ENCODE measurements around the gene ARFGAP1. TPM values are rescaled to one million over a fixed set of nuclear protein-coding genes. Genes with fewer than 3 reads are reported as not detected.

Gene ARFGAP1
- total RNA-seq, 1 donor from 2014 or later = 57.0 TPM

DNA sequence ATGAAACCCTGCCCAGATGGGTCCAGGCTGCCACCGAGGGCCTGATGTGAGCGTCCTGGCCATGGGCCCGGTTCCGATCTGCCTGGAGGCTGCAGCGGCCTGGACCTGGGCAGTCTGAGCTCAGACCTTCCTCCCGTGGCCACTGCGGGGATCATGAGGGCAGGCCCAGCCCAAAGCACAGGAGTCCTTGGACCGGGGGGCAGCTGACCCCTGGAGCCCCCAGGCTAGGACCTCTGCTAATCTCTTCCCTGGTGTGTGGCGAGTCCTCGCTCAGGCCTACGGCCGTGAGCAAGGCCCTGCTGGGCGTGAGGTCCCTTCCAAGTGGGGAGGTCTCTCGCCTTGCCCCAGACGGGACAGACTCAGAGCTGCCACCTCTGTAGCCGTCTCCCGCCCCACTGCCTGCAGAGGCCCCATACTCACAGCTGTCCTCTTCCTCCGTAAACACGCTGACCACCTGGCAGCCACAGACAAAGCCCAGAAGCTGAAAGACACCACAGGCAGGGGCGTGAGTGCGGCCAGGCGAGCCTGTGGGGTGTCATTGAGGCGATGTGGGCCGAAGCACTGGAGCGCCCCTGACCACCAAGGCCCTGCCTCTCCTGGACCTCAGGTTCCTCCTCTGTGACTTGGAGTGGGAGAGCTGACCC lies 28.9 kb upstream of the ARFGAP1 start:
- no peak for DNase-seq (ENCODE audit: low spot score in 2 of 2)
- Histone ChIP-seq H3K36me3 (no peaks in the 10 kb centered on the region), H3K4me3 (no peak overlapping the region), H3K27me3 (no peaks in the 10 kb centered on the region), H3K4me1 (no peaks in the 10 kb centered on the region), H3K27ac (no peak overlapping the region), H3K9me3 (no peaks in the 10 kb centered on the region)
- TF ChIP-seq, protein P1, sequence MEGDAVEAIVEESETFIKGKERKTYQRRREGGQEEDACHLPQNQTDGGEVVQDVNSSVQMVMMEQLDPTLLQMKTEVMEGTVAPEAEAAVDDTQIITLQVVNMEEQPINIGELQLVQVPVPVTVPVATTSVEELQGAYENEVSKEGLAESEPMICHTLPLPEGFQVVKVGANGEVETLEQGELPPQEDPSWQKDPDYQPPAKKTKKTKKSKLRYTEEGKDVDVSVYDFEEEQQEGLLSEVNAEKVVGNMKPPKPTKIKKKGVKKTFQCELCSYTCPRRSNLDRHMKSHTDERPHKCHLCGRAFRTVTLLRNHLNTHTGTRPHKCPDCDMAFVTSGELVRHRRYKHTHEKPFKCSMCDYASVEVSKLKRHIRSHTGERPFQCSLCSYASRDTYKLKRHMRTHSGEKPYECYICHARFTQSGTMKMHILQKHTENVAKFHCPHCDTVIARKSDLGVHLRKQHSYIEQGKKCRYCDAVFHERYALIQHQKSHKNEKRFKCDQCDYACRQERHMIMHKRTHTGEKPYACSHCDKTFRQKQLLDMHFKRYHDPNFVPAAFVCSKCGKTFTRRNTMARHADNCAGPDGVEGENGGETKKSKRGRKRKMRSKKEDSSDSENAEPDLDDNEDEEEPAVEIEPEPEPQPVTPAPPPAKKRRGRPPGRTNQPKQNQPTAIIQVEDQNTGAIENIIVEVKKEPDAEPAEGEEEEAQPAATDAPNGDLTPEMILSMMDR (IDR thresholded peaks at IDR 0.05) = no peak
- intact Hi-C loops (cut with DNase I) = no loop called here

DNA sequence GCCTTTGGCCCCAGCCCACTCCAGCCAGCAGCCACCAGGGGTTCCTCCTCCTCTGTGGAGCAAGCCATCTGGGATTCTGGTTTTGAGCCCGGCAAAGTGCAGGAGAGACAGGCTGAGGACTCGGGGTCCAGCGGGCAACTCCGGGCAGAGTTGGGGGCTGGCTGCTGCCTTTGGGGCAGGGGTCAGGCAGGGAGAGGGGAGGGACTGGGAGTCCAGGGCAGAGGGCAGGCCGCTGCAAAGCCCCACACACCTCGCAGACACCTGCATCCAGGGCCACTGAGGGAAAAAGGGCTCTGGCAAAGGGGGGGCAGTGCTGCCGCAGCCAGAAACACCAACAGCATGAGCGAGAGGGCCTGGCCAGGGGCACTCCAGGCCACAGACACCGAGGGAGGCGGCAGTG lies 28.1 kb upstream of the ARFGAP1 start:
- no peak for DNase-seq (ENCODE audit: low spot score in 2 of 2)
- intact Hi-C loops (cut with DNase I) = no loop called here

DNA sequence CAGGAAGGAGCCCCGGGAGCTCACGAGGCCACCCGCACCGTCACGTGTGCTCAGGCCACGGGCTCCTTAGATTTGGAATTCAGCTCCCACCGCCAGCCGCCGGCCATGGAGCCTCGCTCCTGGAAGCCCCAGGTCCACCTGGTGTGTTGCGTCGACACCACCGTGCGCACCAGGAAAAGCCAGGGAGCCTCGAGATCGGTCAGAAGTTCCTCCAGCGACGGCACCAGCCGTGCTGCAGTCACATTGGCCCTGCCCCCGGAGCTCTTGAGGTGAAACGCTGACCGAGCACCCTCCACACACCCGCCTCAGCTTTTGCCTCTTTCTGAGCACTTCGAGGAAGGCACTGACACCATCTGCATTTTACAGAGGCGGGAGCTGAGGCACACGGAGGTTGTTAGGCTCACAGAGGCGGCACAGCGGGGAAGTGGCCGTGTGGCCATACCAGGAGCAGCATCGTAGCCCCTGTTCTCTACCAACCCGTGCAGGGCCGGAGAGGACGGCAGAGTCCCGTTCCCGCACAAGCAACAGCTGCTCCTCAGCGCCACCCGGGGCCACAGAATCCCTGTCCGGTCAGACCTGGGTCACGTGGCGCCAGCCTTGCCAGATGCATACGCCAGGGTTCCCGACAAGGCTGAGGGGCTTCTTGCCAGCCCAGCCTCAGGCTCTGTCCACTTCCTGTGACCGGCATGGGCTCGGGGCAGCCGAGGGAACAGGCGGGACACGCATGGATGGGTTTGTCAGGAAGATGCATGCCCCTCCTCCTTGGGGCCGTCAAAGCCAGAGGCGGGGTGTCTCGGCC lies 25.9 kb upstream of the ARFGAP1 start:
- H3K36me3 ChIP-seq = no peaks in the 10 kb centered on the region
- H3K4me1 ChIP-seq = no peaks in the 10 kb centered on the region
- H3K27ac ChIP-seq = no peak overlapping the region
- TF ChIP-seq, protein P1 (IDR thresholded peaks at IDR 0.05) = no peak
- intact Hi-C loops (cut with DNase I) = no loop called here
- H3K9me3 ChIP-seq = no peaks in the 10 kb centered on the region
- no peak overlapping the region for H3K4me3 ChIP-seq
- no peak for DNase-seq (ENCODE audit: low spot score in 2 of 2)
- H3K27me3 ChIP-seq = no peaks in the 10 kb centered on the region

More for the DNA sequence above, 28.1 kb upstream of the ARFGAP1 start:
- Histone ChIP-seq H3K27me3 (no peaks in the 10 kb centered on the region), H3K4me3 (no peak overlapping the region), H3K9me3 (no peaks in the 10 kb centered on the region), H3K4me1 (no peaks in the 10 kb centered on the region), H3K36me3 (no peaks in the 10 kb centered on the region), H3K27ac (no peak overlapping the region)
- TF ChIP-seq, protein P1 (IDR thresholded peaks at IDR 0.05) = no peak

DNA sequence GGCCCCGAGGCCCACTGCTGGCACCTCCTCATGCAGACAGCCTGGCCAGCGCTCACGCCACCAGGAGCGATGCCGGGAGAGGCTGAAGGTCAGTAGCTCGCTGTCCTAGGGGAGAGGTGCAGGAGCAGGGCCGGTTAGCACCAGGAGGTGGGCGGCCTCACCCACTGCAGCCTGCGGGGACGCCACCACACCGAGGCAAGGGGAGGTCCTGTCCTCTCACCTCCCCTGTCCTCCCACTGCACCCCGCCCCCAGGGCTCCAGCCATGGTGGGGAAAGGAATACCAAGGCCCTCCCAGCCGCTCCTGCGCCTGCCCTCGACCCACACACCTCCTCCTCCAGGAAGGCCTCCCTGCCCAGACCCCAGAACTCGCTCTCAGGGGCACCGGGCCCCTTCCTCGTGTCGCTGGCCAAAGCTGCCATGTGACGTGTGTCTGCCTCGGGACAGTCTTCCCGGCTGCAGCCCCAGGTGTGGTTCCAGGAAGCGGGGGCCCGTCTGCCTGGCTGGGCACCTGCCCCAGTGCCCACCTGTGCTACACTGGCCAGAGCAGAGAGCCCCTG lies 24.9 kb upstream of the ARFGAP1 start:
- Histone ChIP-seq H3K36me3 (no peaks in the 10 kb centered on the region), H3K4me1 (no peaks in the 10 kb centered on the region), H3K4me3 (no peak overlapping the region), H3K27ac (no peak overlapping the region), H3K27me3 (no peaks in the 10 kb centered on the region), H3K9me3 (no peaks in the 10 kb centered on the region)
- intact Hi-C loops (cut with DNase I) = no loop called here
- TF ChIP-seq, protein P1 (IDR thresholded peaks at IDR 0.05) = no peak
- no peak for DNase-seq (ENCODE audit: low spot score in 2 of 2)

DNA sequence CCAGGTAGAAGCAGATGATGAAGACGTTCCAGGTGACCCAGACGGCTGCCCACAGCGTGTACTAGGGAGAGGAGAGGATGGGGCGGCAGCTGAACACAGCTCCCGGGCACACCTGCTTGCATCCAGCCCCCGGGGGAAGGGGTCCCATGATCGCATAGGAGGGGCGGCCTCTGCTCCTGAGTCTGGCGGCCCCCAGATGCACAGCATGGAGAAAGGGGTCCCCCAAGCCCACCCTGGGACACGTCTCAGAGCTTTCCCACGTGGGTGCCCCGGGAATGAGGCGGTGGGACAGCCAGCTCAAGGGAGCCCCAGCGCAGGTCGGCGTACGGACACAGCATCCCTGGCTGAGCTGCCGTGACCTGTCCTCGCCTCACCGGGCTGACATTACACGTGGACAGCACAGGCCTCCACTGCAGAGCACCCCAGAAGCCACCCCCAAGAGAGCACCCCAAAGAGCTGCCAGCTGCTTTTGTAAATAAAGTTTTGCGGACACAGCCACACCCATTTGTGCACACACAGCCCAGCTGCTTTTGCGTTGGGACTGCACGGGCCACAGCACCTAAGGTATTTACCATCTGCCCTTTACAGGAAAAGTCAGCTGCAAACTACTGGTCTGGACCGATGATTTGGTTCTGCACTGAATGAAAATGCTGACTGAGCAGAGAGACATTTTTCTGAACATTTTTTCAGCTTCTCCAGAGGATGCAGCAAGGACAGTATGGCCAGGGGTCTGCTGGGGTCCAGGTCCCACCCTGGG lies 23.6 kb upstream of the ARFGAP1 start:
- H3K27me3 ChIP-seq = peaks cover 2% of the 10 kb centered on the region
- intact Hi-C loops (cut with DNase I) = no loop called here
- TF ChIP-seq, protein P1 (IDR thresholded peaks at IDR 0.05) = no peak

More for the DNA sequence above, 23.6 kb upstream of the ARFGAP1 start:
- H3K27ac ChIP-seq = no peak overlapping the region
- no peaks in the 10 kb centered on the region for H3K9me3 ChIP-seq
- H3K4me3 ChIP-seq = no peak overlapping the region
- DNase-seq (ENCODE audit: low spot score in 2 of 2) = no peak
- peaks cover 0 to 3% of the 10 kb centered on the region in 2 donors for H3K4me1 ChIP-seq
- no peaks in the 10 kb centered on the region for H3K36me3 ChIP-seq
